Tongue (tissue), 2 donors: ENCODE data around the gene PRKN. TPM values are rescaled to one million over a fixed set of nuclear protein-coding genes. Genes with fewer than 3 reads are reported as not detected.

ENCODE experiments used
- DNase-seq: peaks from one replicate; pipeline ENCODE4 v3.0.0-alpha.2; 2015
- total RNA-seq: library from RNA; depleted of rRNA; stranded (reverse); fragments of >200 nt; gene quantifications from one replicate; pipeline ENCODE4 v1.2.3, GENCODE V29; 2014

PRKN gene
- total RNA-seq, 1 donor from 2014 or later = 7.0 TPM

- no peak for DNase-seq
These were observed 939.0 kb downstream of the PRKN start for GRCh38 chr6:161788531-161788930.

- DNase-seq = no peak
These were observed 955.4 kb downstream of the PRKN start for GRCh38 chr6:161772176-161772575.

- no peak for DNase-seq
These were observed 965.6 kb downstream of the PRKN start for GRCh38 chr6:161761966-161762365.

GRCh38 chr6:161755080-161755479, 972.5 kb downstream of the PRKN start:
- no peak for DNase-seq

- no peak for DNase-seq
These were observed 976.9 kb downstream of the PRKN start for GRCh38 chr6:161750686-161751085.

GRCh38 chr6:161749576-161749975, 978.0 kb downstream of the PRKN start:
- no peak for DNase-seq

GRCh38 chr6:161748535-161749416, 978.8 kb downstream of the PRKN start:
- DNase-seq = peak; percentile 64

GRCh38 chr6:161747506-161747905, 980.1 kb downstream of the PRKN start:
- DNase-seq = no peak

- DNase-seq = peak; percentile 23
These were observed 981.9 kb downstream of the PRKN start for GRCh38 chr6:161745594-161746141.

- DNase-seq = no peak
These were observed 982.4 kb downstream of the PRKN start for GRCh38 chr6:161745128-161745527.

- DNase-seq = no peak
These were observed 983.1 kb downstream of the PRKN start for GRCh38 chr6:161744211-161745067.

GRCh38 chr6:161743509-161744178, 983.9 kb downstream of the PRKN start:
- DNase-seq = no peak

GRCh38 chr6:161740486-161740885, 987.1 kb downstream of the PRKN start:
- no peak for DNase-seq

- DNase-seq = no peak
These were observed 990.7 kb downstream of the PRKN start for GRCh38 chr6:161736781-161737292.

GRCh38 chr6:161736326-161736725, 991.2 kb downstream of the PRKN start:
- no peak for DNase-seq

GRCh38 chr6:161732594-161732993, 995.0 kb downstream of the PRKN start:
- DNase-seq = no peak

- DNase-seq = no peak
These were observed 1000.3 kb downstream of the PRKN start for GRCh38 chr6:161727083-161727833.

GRCh38 chr6:161722394-161722793, 1005.2 kb downstream of the PRKN start:
- no peak for DNase-seq

GRCh38 chr6:161721511-161721910, 1006.1 kb downstream of the PRKN start:
- no peak for DNase-seq

GRCh38 chr6:161716176-161716575, 1011.4 kb downstream of the PRKN start:
- DNase-seq = no peak

- no peak for DNase-seq
These were observed 1015.6 kb downstream of the PRKN start for GRCh38 chr6:161711938-161712337.
